ENCODE measurements around the gene ARMH3.

DNA sequence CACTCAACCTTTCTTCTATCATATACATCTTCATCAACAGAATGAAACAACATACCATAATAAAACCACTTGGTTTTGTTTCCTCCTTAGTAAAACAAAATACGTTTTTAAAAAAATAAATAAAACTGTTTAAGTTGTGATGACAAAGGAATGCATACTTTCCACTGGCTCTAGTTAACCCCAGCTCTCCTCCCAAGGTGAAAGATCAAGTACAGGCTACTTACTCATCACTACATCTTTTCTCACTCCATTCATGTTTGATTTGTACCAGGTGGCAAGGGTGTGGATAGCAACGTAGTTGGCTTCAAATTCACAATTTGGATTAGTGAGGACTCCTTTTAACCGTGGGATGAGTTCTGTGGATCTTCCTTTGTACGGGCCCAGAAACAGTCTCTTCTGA is 252.5 kb downstream of the ARMH3 start:
- TF ChIP-seq POLR2AphosphoS5 (IDR thresholded peaks at IDR 0.05; ENCODE audit: low read length) (no peak), POLR2A (IDR thresholded peaks at IDR 0.05; ENCODE audit: low read depth, low read length) (no peak), EZH2 (IDR thresholded peaks at IDR 0.05; ENCODE audit: borderline replicate concordance, control insufficient read depth, low read depth, low read length) (no peak), RUNX3 (IDR thresholded peaks at IDR 0.05; ENCODE audit: low read length) (no peak), JUND (IDR thresholded peaks at IDR 0.05; ENCODE audit: low read depth, low read length) (no peak), PAX5 (IDR thresholded peaks at IDR 0.05; ENCODE audit: borderline replicate concordance, low read depth, low read length) (no peak)
- TF ChIP-seq, protein P1, sequence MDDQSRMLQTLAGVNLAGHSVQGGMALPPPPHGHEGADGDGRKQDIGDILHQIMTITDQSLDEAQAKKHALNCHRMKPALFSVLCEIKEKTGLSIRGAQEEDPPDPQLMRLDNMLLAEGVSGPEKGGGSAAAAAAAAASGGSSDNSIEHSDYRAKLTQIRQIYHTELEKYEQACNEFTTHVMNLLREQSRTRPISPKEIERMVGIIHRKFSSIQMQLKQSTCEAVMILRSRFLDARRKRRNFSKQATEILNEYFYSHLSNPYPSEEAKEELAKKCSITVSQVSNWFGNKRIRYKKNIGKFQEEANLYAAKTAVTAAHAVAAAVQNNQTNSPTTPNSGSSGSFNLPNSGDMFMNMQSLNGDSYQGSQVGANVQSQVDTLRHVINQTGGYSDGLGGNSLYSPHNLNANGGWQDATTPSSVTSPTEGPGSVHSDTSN (IDR thresholded peaks at IDR 0.05; ENCODE audit: insufficient replicate concordance, low read depth, low read length): no peak
- TF ChIP-seq, protein P2, sequence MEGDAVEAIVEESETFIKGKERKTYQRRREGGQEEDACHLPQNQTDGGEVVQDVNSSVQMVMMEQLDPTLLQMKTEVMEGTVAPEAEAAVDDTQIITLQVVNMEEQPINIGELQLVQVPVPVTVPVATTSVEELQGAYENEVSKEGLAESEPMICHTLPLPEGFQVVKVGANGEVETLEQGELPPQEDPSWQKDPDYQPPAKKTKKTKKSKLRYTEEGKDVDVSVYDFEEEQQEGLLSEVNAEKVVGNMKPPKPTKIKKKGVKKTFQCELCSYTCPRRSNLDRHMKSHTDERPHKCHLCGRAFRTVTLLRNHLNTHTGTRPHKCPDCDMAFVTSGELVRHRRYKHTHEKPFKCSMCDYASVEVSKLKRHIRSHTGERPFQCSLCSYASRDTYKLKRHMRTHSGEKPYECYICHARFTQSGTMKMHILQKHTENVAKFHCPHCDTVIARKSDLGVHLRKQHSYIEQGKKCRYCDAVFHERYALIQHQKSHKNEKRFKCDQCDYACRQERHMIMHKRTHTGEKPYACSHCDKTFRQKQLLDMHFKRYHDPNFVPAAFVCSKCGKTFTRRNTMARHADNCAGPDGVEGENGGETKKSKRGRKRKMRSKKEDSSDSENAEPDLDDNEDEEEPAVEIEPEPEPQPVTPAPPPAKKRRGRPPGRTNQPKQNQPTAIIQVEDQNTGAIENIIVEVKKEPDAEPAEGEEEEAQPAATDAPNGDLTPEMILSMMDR (IDR thresholded peaks at IDR 0.05 in 2 of 3, conservative IDR thresholded peaks at IDR 0.05 in 1 of 3; ENCODE audit: control insufficient read depth in 2 of 3, extremely low read depth in 1 of 3, insufficient read depth in 1 of 3, low read depth in 3 of 3, low read length in 3 of 3): no peak
